Activated CD8-positive, alpha-beta T cell treated with anti-CD3 and anti-CD28 coated beads for 36 hours (primary cell): ENCODE results near the gene SP8. TPM values are rescaled to one million over a fixed set of nuclear protein-coding genes. Genes with fewer than 3 reads are reported as not detected.

Experiments used
- ATAC-seq: fragments of 200-7000 bp; cut with Tn5 transposase; one replicate; pipeline ENCODE4 v1.10.0; 2021; ENCODE audit warnings: mild to moderate bottlenecking, moderate library complexity
- CTCF ChIA-PET: fragments of 350-600 bp; sonication (Branson Sonifier 250); formaldehyde crosslinking; loops from one replicate; lab custom pipeline; 2021; ENCODE audit warnings: antibody characterized with exemption; lab: Charles Lee
- POLR2A ChIA-PET: fragments of 350-600 bp; sonication (Branson Sonifier 250); formaldehyde crosslinking; loops from one replicate; lab custom pipeline; 2021; ENCODE audit warnings: antibody characterized with exemption; lab: Charles Lee
- DNase-seq: peaks from one replicate; pipeline ENCODE4 v3.0.0-alpha.2; 2020
- H3K27ac Mint-ChIP-seq: one replicate; pipeline ENCODE4 v1.8.0; 2021; ENCODE audit warnings: mild to moderate bottlenecking, mixed read lengths
- H3K27me3 Mint-ChIP-seq: one replicate; pipeline ENCODE4 v1.8.0; 2021; ENCODE audit warnings: mixed read lengths
- H3K36me3 Mint-ChIP-seq: one replicate; pipeline ENCODE4 v1.8.0; 2021; ENCODE audit warnings: low read depth, mixed read lengths
- H3K4me1 Mint-ChIP-seq: one replicate; pipeline ENCODE4 v1.8.0; 2021; ENCODE audit warnings: low read depth, mixed read lengths
- H3K4me3 Mint-ChIP-seq: one replicate; pipeline ENCODE4 v1.8.0; 2021; ENCODE audit warnings: mild to moderate bottlenecking, moderate library complexity, mixed read lengths
- H3K9me3 Mint-ChIP-seq: one replicate; pipeline ENCODE4 v1.8.0; 2021; ENCODE audit warnings: mixed read lengths
- intact Hi-C: fragments of 100-400 bp; cut with micrococcal nuclease; formaldehyde crosslinking; loops from one replicate; pipeline ENCODE4 v1.10.0; 2022
- total RNA-seq, 2 experiments: library from RNA; stranded (reverse); gene quantifications; one replicate each; pipeline ENCODE4 v1.2.3, GENCODE V29; 2021
- TF ChIP-seq, protein P1 (sequence below): fragments of 200-600 bp; IDR thresholded peaks from one replicate; pipeline ENCODE4 v1.8.0; 2022; ENCODE audit warnings: antibody characterized with exemption, mild to moderate bottlenecking

Gene SP8
- total RNA-seq, 2 experiments from 2014 or later = not detected

DNA sequence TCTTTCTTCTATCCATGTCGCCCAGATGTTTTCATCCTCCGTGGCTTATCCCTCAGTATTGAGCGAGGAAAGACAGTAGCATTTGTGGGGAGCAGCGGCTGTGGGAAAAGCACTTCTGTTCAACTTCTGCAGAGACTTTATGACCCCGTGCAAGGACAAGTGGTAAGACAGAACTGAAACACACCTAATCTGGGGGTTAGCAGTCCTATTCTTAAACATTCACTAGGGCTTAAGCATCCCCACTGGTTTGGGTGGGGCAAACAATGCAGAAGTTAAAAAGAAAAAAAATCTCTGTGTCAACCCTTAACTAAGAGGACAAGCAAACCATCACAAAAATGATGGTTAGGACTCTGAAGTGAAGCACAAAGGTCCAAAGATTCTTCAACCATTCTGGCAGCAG lies 43.8 kb downstream of the SP8 start:
- Mint-ChIP-seq H3K9me3 (no peaks in the 10 kb centered on the region), H3K4me1 (no peaks in the 10 kb centered on the region), H3K36me3 (no peaks in the 10 kb centered on the region), H3K27ac (no peak overlapping the region), H3K27me3 (peaks cover 4% of the 10 kb centered on the region), H3K4me3 (no peak overlapping the region)
- ATAC-seq = no peak
- intact Hi-C loops = no loop called here
- CTCF ChIA-PET = no interaction called here
- TF ChIP-seq, protein P1, sequence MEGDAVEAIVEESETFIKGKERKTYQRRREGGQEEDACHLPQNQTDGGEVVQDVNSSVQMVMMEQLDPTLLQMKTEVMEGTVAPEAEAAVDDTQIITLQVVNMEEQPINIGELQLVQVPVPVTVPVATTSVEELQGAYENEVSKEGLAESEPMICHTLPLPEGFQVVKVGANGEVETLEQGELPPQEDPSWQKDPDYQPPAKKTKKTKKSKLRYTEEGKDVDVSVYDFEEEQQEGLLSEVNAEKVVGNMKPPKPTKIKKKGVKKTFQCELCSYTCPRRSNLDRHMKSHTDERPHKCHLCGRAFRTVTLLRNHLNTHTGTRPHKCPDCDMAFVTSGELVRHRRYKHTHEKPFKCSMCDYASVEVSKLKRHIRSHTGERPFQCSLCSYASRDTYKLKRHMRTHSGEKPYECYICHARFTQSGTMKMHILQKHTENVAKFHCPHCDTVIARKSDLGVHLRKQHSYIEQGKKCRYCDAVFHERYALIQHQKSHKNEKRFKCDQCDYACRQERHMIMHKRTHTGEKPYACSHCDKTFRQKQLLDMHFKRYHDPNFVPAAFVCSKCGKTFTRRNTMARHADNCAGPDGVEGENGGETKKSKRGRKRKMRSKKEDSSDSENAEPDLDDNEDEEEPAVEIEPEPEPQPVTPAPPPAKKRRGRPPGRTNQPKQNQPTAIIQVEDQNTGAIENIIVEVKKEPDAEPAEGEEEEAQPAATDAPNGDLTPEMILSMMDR = no peak
- no peak for DNase-seq
- POLR2A ChIA-PET = no interaction called here

DNA sequence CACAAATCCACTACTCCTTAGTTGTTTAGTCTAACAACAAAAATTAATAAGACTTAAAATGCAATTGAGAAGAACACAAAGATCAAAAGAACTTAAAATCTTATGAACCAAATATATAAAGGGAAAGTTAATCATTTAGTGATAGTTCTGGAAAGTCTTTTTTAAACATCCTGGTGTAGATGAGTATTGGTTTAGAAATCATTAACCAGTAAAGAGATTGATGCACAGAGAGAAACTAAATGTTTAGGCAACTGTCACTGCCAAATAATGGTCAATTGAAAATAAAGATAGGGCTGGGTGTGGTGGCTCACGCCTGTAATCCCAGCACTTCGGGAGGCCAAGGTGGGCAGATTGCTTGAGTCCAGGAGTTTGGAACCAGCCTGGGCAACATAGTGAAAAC lies 44.9 kb downstream of the SP8 start:
- H3K36me3 Mint-ChIP-seq = no peaks in the 10 kb centered on the region
- DNase-seq (no peak), ATAC-seq (no peak)
- H3K4me1 Mint-ChIP-seq = no peaks in the 10 kb centered on the region
- intact Hi-C loops = no loop called here
- no peak overlapping the region for H3K4me3 Mint-ChIP-seq
- ChIA-PET POLR2A (no interaction called here), CTCF (no interaction called here)
- peaks cover 4% of the 10 kb centered on the region for H3K27me3 Mint-ChIP-seq
- no peaks in the 10 kb centered on the region for H3K9me3 Mint-ChIP-seq
- no peak overlapping the region for H3K27ac Mint-ChIP-seq
- TF ChIP-seq, protein P1 = no peak

DNA sequence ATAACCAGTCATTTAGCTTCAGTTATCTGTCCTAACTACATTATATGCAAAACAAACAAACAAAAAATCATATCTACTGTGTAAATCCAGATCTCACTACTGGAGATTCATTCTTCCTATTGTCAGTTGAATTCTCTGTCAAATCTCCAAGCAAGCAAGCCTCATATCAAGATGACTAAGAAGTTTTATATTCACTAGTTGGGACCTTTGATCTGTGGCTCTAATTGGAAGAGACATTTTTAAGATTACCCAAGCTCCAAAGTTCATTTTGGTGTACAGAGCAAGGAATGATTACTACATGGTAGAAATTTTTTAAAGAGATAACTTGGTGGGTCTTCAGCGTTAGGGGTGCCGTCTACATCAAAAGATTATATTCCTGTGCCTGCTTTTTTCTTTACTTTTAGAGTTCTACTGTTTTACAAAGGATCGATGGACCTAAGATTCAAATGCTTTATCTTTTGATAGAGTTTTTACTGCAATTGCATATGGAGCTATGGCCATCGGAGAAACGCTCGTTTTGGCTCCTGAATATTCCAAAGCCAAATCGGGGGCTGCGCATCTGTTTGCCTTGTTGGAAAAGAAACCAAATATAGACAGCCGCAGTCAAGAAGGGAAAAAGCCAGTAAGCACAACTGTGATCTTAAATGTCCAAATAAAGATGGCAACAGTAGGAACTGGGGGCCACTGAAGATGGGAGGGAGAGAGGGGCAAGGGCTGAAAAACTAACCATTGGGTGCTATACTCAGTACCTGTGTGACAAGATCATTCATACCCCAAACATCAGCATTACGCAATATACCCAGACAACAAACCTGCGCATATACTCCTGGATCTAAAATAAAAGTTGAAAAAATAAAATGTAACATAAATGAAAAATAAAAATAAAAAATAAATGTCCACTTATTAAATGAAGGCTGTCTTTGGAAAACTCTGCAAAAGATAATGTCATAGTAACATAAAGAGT lies 47.9 kb downstream of the SP8 start:
- CTCF ChIA-PET = no interaction called here
- POLR2A ChIA-PET = no interaction called here
- ATAC-seq (no peak), DNase-seq (no peak)
- no peak overlapping the region for H3K4me3 Mint-ChIP-seq
- H3K27ac Mint-ChIP-seq = no peak overlapping the region
- H3K4me1 Mint-ChIP-seq = no peaks in the 10 kb centered on the region
- intact Hi-C loops = no loop called here
- H3K27me3 Mint-ChIP-seq = peaks cover 2% of the 10 kb centered on the region
- no peaks in the 10 kb centered on the region for H3K36me3 Mint-ChIP-seq
- no peaks in the 10 kb centered on the region for H3K9me3 Mint-ChIP-seq
- TF ChIP-seq, protein P1 = no peak

DNA sequence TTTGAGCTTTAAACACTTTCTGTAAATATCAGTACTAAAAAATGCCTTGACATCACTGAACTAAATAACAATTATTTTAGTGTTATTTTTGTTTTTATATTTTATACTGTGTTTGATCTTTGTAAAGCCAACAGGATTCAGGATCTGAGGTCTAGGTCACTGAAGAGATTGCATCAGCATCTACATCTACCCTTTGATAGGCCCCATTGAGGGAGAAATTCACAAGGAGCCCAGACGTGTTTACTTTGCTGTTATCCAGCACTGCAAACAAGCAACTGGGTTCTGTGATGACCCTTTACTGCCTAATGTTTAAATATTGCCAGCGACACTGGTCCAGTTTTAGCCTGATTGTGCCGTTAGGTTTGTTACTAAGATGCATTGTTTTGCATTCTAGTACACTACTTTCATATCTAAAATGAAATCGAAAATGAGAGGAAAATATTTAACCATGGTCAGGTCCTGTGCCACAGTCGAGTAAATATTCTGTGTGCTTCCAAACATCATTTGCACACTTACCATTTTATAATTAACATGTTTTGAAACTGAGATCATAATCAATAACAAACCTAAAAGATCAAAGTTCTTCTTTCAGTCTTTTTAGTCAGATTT lies 48.7 kb downstream of the SP8 start:
- Mint-ChIP-seq H3K27ac (no peak overlapping the region), H3K4me3 (no peak overlapping the region), H3K27me3 (peaks cover 2% of the 10 kb centered on the region), H3K9me3 (no peaks in the 10 kb centered on the region), H3K4me1 (no peaks in the 10 kb centered on the region), H3K36me3 (no peaks in the 10 kb centered on the region)
- intact Hi-C loops = no loop called here
- CTCF ChIA-PET = no interaction called here
- no peak for ATAC-seq
- TF ChIP-seq, protein P1 = no peak
- POLR2A ChIA-PET = no interaction called here
- DNase-seq = no peak
